Measurements from ENCODE around the gene VAV3. TPM values are rescaled to one million over a fixed set of nuclear protein-coding genes. Genes with fewer than 3 reads are reported as not detected.

VAV3 gene
- total and polyA plus RNA-seq, 2 of the 13 experiments (the other 11 are each of a cell fraction or from before 2014, with no cell fraction given): 15.9 to 29.8 TPM

- TF ChIP-seq ZNF407 (CRISPR knock-in tag; IDR thresholded peaks at IDR 0.05; ENCODE audit: not compliant biosample characterization) (no peak), HNF4G (IDR thresholded peaks at IDR 0.05; ENCODE audit: borderline replicate concordance, low read depth, low read length) (peak; percentile 61; the same call in 1 of the 2 replicates), HNF4G (CRISPR knock-in tag; IDR thresholded peaks at IDR 0.05; ENCODE audit: borderline replicate concordance, low read depth) (no peak), IKZF5 (CRISPR knock-in tag; IDR thresholded peaks at IDR 0.05) (no peak), ATF1 (CRISPR knock-in tag; IDR thresholded peaks at IDR 0.05) (peak; percentile 35; the same call in 1 of the 2 replicates), ISL2 (CRISPR knock-in tag; IDR thresholded peaks at IDR 0.05) (peak; percentile 96), SMC3 (IDR thresholded peaks at IDR 0.05; ENCODE audit: low read length) (no peak), CC2D1A (CRISPR knock-in tag; IDR thresholded peaks at IDR 0.05) (no peak), KDM5B (CRISPR knock-in tag; IDR thresholded peaks at IDR 0.05; ENCODE audit: borderline replicate concordance) (no peak), NR2F6 (IDR thresholded peaks at IDR 0.05) (peak; percentile 88), NR2F6 (CRISPR knock-in tag; IDR thresholded peaks at IDR 0.05) (peak; percentile 66)
- TF ChIP-seq, protein P1, sequence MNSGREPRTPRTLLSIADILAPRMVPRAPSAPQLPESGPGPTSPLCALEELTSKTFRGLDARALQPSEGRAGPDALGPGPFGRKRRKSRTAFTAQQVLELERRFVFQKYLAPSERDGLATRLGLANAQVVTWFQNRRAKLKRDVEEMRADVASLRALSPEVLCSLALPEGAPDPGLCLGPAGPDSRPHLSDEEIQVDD (CRISPR knock-in tag; IDR thresholded peaks at IDR 0.05; ENCODE audit: borderline replicate concordance): no peak
- TF ChIP-seq, protein P2, sequence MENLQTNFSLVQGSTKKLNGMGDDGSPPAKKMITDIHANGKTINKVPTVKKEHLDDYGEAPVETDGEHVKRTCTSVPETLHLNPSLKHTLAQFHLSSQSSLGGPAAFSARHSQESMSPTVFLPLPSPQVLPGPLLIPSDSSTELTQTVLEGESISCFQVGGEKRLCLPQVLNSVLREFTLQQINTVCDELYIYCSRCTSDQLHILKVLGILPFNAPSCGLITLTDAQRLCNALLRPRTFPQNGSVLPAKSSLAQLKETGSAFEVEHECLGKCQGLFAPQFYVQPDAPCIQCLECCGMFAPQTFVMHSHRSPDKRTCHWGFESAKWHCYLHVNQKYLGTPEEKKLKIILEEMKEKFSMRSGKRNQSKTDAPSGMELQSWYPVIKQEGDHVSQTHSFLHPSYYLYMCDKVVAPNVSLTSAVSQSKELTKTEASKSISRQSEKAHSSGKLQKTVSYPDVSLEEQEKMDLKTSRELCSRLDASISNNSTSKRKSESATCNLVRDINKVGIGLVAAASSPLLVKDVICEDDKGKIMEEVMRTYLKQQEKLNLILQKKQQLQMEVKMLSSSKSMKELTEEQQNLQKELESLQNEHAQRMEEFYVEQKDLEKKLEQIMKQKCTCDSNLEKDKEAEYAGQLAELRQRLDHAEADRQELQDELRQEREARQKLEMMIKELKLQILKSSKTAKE (CRISPR knock-in tag; IDR thresholded peaks at IDR 0.05; ENCODE audit: borderline replicate concordance): peak; percentile 25; the same call in 1 of the 2 replicates
- TF ChIP-seq, protein P3, sequence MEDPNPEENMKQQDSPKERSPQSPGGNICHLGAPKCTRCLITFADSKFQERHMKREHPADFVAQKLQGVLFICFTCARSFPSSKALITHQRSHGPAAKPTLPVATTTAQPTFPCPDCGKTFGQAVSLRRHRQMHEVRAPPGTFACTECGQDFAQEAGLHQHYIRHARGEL (CRISPR knock-in tag; IDR thresholded peaks at IDR 0.05): no peak
Observed at GRCh38 chr1:107681001-107681479, 283.9 kb downstream of the VAV3 start (continued).
